GM18526 (cell line): ENCODE measurements around the gene C7orf33.

Experiments used
- POLR2A ChIP-seq: IDR thresholded peaks from 3 replicates; pipeline ENCODE4 v1.6.1; 2011; ENCODE audit not compliant: insufficient read length; ENCODE audit errors: extremely low read depth

Gene C7orf33

GRCh38 chr7:148575640-148576411 is 14.7 kb upstream of the C7orf33 start:
- no peak for TF ChIP-seq POLR2A

GRCh38 chr7:148579366-148579765 is 11.2 kb upstream of the C7orf33 start:
- no peak for TF ChIP-seq POLR2A

GRCh38 chr7:148580446-148580845 is 10.1 kb upstream of the C7orf33 start:
- TF ChIP-seq POLR2A, result no peak

DNA sequence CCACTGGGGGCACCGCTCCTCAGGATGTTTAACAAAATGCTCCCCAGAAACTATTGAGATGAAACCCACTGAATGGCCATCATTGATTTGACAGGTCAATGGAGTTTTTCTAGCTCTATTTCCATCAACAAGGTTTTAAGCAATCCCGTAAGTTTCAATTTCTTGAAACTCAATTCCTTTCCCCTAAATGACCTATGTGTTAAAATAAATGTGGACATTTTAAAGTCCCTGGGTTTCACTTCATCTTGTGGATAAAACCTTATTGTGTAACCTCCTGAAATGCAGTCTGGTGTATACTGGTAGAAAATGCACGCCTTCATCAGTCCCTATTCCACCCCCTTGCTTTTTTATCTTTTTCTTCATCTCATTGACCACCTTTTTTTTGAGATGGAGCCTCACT is 8.9 kb upstream of the C7orf33 start:
- no peak for TF ChIP-seq POLR2A

GRCh38 chr7:148584154-148584827 is 6.3 kb upstream of the C7orf33 start:
- no peak for TF ChIP-seq POLR2A

DNA sequence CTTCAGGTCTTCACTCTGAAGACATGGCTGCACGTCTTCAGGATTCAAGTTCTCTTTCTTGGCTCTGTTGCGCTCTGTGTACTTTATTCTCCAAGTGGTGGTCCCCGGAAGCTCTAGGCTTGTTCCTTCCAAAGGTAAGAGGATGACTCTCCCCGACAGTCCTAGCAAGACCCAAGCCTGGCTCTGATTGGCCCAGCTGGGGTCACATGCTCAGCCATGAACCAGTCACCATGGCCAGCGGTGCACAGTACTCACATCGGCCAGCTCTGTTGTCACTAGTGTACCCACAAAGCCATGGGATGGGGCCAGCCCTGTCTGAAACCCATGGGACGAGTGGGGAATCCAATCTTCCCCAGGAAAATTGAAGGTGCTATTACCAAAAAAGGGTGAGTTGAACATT is 5.2 kb upstream of the C7orf33 start:
- no peak for TF ChIP-seq POLR2A

- no peak for TF ChIP-seq POLR2A
Observed at GRCh38 chr7:148587076-148587475, 3.5 kb upstream of the C7orf33 start.

GRCh38 chr7:148588168-148588567 is 2.4 kb upstream of the C7orf33 start:
- TF ChIP-seq POLR2A, result no peak

DNA sequence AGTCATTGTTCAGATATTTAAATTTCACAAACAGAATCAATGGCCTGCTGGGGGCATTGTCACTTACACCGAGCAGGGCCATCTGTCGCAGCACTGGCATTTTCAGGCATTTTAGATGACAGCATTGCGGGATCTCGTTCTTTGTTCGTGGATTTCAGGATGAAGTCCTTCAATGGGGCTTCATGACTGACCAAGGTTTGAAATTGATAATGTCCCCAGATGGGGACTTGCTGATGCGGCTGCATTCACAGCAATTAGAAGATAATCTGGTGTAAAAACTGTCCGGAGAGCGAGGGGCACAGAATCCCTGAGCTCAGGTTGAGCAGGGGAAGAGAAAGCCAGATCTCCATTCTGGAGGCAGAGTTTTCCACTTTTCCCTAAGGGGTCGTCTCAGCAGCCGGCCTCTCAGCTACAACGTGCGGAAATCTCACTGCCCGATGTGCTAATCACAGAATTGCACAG is 1.9 kb upstream of the C7orf33 start:
- TF ChIP-seq POLR2A, result no peak

DNA sequence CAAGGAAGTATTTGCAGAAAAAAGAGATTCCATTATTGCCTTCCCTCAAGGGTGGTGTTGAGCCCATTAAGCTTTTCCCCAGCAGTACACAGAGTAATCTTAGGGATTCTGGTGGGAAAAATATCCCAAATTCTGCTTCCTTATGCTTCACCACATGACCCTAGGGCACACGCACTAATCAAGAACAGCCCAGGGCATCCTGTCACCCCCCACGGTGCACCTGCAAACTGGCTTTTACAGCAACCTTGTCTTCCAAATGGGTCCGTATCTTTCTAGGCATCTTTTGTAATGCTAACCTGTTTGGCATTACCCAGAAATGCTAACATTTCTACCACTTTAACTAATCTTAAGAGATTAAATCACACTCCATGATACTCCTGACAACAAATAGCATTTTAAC is 926 bp upstream of the C7orf33 start:
- no peak for TF ChIP-seq POLR2A

- TF ChIP-seq POLR2A, result no peak
Observed at GRCh38 chr7:148598351-148598750, 7.8 kb downstream of the C7orf33 start.

DNA sequence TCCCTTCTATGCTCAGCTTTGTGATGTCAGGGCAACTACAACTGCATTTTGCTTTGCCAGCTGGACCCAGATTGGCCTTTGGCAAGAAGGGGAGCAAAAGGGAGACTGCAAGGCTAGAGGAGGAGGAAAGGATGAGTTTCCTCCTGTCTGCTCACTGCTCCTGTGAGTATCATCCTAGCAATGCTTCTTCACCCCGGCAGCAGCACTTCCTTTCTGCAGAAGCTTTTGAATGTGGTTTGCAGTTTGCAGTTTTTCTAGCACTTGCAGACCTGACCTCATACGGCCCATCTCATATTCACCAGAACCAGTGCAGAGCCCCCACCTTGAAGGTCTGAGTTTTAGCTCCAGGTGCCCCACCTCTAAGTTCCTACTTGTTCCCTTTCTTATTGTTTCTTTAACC is 14.8 kb downstream of the C7orf33 start:
- no peak for TF ChIP-seq POLR2A

GRCh38 chr7:148607151-148607661 is 16.6 kb downstream of the C7orf33 start:
- TF ChIP-seq POLR2A, result no peak

DNA sequence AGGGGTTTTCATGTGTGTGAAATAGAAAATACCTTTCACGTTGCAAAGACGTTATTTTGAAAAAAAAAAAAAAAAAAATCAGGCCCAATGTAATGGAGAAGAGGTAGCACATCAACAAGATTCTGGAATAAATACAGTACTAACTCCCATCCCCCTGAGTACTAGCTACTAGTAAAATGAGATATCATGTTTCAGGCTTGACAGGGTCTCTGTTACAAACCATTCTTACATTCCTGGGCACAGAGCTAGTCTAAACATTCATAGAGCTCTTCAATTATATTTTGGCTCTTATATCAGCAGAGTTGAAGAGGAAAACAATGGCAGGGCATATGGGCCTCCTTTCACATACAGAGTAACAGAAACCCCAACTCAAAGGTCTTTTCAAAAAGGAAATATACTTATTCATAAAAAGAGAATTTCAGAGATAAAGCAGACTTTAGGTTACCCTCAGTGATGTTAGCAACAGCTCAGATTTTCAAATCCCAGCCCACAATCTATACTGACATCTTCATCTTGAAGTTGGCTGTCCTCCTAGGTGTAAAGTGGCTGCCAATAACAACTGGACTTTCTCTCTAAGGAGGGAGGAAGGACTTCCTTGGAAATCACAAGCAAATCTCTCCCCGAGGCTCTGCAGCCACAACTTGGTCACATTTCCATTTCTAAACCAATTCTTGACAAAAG is 18.6 kb downstream of the C7orf33 start:
- no peak for TF ChIP-seq POLR2A

DNA sequence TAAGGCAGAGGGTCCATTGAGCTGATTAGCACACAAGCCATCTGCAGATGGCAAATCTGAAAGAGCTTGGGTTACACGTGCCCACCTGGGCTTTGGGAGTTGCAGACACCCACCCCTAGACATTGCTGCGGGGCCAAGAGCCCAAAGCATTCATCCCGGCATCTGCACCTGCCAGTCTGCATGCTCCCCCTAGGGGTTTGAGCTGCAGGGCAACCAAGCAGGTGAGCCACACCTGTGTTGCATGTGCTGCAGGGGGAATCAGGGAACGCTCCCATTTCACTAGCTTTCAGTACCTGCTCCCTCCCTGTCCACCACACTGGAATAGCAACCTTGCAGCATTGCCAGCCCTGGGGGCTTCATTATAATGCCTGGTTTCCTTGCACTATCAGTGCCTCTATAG is 21.1 kb downstream of the C7orf33 start:
- no peak for TF ChIP-seq POLR2A
